Stimulated activated CD8-positive, alpha-beta memory T cell treated with anti-CD3 and anti-CD28 coated beads, Interleukin-7, amount 100 ng/mL, for 48 hours (primary cell): ENCODE measurements around the gene CDC20.
"Not testable (repeated sequence)": the region's sequence is repeated elsewhere in the genome, so short reads cannot be mapped to it uniquely, and the experiment has no call there.

Experiments used
- DNase-seq, 2 donors: peaks; one replicate each; pipeline ENCODE4 v3.0.0-alpha.2; 2020; ENCODE audit warnings: low read depth in 1 of 2; ENCODE audit errors: extremely low read depth in 1 of 2

The CDC20 gene

DNA sequence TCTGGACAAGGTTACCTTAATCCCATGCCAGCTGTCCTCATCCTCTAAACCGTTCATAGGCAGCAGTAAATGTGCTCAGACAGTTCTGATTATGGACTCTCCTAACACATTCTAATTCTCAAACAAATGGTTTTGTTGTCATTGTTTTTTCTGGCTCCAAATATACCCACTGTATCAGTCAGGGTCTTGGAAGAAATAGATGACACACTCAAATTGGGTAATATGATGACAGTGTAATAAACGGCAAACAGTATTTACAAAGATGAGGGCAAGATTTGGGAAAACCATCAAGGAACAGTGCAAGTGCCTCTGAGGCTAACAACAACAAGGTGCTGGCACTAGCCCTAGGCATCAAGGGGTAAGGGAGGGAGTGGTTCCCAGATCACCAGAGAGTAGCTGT lies 4.3 kb upstream of the CDC20 start:
- no peak for DNase-seq

DNA sequence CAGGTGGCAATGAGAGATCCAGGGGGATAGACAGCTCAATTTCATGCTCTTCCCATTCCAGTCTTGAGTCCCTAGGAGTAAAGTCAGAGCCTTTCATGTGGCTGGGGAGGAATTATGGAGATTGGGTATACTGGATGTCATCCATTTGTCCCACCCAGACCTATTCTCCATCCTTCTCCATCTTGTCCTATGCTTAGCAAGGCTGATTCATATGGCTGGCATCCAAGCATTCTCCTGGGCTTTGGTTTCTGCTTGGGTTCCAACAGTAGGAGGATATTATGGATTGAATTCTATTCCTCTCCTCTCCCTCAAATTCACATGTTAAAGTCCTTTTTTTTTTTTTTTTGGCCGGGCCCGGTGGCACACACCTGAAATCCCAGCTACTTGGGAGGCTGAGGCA lies 3.8 kb upstream of the CDC20 start:
- DNase-seq = no peak

DNA sequence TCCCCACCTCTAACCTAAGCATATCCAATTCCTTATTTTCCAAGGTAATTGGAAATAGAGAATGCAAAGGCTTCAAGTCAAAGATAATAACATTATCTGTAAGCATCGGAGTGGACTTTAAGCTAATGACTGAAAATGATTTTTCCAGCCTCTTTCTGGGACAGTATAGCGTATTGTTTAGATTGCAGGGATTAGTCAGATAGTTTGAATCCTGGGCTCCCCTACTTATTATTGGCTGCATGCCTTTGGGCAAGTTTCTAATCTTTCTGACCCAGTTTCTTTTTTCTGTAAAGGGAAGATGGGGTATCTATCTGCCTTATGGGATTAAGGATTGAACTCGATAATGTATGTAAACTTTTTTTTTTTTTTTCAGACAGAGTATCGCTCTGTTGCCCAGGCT lies 1.5 kb upstream of the CDC20 start:
- DNase-seq = no peak

DNA sequence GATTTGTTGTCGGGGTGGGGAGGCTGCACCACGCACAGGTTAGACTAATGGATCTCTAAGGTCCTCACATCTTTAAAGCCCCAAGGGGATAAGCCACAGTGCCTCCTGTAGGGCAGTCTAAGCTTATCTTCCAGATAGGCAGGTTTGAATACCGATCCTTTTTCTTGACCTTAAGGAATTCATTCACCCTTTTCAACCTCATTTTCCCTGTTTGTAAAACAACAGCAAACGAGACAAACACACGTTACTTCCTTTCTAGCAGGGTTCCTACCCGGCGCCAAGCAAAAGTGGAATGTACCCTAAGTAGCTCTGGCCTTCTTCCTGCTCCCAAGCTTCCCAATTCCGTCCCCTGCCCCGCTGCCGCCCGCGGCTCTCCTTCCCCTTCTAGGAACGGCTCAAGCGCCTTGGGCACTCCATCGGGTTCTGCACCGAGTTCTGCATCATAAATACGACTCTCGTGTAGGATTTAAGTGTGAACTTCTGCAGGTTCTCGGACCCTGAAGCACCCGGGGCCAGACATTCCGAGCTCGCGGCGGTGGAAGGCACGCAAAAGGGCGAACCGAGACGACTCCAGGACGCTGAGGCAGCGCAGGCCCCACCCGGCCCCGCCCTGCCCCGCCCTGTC lies 548 bp upstream of the CDC20 start:
- no peak for DNase-seq

DNA sequence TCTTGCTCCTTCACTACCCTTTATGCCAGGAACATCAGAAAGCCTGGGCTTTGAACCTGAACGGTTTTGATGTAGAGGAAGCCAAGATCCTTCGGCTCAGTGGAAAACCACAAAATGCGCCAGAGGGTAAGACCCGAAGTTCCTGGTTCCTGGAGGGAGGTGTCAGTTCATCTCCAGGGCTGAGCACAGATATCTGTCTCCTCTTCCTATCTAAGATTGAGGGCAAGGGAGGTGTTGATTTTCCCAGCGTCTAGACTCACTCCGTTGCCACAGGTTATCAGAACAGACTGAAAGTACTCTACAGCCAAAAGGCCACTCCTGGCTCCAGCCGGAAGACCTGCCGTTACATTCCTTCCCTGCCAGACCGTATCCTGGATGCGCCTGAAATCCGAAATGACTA lies 915 bp downstream of the CDC20 start:
- DNase-seq = no peak

DNA sequence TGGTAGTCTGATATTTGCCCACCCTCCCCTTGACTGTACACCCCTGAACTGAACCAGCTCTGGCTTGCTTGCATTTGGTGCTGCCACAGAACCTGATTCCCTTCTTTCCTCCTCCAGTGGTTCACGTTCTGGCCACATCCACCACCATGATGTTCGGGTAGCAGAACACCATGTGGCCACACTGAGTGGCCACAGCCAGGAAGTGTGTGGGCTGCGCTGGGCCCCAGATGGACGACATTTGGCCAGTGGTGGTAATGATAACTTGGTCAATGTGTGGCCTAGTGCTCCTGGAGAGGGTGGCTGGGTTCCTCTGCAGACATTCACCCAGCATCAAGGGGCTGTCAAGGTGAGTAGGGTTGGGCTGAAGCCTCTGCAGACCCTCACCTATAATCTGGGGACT lies 1.8 kb downstream of the CDC20 start:
- DNase-seq = no peak

DNA sequence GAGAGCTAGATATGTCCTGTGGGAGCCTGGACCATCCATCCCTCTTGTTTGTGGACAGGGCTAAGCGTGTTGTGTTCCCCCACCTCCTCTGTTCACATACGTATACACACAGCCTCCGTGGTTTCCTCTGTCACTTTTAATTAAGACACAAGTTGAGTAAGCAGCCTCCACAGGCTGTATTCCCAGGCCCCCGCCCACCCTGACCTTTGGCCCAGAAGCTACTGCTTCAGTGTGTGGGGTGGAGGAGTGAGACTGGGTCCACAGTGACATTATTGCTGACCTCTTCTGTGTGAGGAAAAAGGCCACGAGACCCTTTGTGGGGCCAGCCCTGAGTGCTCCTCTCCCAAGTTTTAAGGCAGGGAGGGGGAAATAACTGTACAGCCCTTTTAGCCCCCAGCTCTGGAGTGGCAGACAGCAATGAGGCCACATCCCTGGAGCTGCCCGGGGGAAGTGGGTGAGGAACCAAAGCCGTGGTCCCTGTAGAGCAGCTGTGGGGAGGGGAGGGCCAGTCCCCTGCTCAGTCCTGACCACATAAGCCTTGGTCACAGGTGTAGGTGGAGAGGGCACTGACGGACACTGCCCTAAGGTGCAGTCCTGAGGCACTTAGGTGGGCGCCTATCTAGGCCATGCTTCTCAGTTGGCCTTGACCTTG lies 4.6 kb downstream of the CDC20 start:
- DNase-seq = no peak

DNA sequence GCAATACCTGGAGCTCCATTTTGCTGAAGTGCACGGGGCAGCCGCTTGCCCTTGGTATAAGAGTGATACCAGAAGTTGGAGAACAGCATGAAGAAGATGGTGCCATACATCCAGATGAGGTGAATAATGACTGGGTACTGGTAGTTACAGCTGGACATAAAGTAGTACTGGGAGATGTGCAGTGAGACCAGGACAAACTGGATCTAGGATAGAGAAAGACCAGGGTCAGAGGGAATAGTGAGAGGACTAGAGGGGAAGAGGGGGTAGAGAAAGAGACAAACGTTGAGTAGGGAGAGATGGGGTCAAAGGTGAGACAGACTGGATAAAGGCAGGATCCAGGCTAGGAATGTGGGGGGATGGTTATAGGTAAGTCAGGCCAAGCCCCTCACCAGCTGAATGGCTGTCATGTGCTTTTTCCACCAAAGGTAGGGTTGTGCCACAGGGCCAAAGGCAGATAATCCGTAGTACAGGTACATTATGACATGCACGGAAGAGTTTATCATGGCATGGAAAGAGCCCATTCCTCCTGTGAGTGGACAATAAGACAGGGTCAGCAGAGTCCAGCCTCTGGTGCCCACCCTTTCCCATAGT lies 5.2 kb downstream of the CDC20 start:
- DNase-seq = no peak

DNA sequence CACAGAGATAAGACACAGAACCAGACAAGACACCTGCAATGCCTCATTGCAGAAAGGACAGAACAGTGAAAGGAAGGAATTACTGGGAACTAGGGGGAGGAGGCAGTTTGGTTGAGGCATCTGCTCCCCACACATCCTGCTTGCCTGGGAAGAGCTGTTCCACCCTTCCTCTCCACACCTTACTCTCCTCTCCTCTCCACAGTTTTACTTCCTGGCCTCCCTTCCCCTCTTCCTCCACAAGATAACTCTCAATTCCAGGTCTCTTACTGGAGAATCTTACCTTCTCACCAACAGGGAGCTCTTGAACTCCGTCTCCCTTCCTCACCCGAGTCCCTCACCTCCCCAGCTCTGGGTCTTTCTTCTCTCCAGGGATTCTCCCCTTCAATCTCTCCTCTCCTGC lies 6.9 kb downstream of the CDC20 start:
- no peak for DNase-seq

DNA sequence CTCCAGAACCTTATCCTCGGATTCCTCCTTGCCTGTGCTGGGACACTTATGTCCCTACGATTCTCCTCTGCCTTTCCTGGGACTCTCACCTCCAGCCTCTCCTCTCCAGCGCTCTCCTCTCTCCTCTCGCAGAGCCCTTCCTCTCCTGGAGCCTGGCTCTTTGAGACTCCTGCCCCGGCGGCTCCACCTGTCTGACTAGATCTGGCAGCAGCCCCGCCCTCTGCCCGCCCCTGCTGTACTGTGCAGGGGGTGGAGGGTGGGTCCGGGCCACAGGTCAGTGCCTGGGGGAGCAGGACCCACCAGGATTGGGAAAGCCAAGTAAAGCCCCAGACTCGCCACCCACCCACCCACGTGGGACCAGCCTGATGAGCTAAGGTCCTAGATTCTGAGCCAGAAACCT lies 7.4 kb downstream of the CDC20 start:
- DNase-seq = no peak

DNA sequence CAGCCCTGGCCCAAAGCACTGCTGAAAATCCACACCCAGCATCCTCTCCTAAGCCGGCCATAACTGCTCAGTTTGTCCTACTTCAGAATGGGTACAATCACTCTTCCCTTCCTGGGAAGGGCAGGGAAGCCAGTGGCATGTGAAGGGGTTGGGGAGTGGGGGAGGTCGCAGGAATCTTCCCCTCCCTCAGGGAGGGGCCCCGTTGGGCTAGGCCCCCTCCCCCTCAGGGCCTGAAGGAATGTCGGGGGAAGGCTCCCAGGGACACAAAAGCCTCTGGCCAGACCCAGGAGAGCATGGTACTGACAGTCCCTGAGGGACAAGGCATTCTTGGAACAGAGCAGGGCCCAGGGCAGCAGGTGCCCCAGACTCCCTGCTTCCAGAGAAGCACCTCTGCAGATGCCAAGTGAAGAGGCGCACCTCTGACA lies 7.8 kb downstream of the CDC20 start:
- no peak for DNase-seq

DNA sequence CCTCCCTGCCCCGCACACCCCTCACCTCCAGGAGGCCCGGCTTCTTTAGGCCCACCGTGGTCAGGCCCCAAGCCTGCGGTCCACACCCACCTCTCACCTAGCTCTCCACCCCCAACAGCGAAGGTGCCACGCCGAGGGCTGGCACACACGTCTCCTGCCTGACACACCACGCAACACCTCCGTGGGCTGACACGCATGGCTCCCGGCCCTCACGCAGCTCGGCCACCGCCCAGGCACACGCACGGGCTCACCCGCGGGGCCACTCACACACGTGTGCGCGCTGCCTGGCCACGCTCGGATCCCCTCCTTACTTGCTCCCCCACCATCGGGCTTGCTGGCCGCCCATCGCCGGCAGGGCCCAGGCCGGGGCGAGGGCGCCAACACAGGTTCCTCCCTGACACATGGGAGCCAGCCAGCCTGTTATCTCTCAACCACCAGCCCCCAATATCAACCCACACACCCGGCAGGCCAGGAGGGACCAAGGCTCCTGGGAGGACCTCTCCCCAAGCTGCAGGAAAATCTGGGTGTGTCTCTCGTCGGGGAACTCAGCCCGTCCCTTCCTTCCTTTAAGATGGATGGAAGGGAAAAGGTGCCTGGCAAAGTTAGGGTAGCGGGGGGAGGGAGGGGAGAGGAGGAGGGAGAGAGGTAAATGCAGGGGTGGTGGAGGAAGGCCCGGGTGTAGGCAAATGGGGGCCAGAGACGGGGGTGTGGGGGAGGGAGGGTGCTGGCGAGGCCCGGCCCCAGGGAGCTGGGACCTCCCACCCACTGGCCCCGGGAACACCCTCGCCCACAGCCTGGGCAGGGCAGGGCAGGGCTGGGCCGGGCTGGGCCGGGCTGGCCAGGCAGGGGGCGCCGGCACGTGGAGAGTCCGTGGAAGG lies 8.5 kb downstream of the CDC20 start:
- peak in 1 of 2 donors; percentile 44 for DNase-seq

DNA sequence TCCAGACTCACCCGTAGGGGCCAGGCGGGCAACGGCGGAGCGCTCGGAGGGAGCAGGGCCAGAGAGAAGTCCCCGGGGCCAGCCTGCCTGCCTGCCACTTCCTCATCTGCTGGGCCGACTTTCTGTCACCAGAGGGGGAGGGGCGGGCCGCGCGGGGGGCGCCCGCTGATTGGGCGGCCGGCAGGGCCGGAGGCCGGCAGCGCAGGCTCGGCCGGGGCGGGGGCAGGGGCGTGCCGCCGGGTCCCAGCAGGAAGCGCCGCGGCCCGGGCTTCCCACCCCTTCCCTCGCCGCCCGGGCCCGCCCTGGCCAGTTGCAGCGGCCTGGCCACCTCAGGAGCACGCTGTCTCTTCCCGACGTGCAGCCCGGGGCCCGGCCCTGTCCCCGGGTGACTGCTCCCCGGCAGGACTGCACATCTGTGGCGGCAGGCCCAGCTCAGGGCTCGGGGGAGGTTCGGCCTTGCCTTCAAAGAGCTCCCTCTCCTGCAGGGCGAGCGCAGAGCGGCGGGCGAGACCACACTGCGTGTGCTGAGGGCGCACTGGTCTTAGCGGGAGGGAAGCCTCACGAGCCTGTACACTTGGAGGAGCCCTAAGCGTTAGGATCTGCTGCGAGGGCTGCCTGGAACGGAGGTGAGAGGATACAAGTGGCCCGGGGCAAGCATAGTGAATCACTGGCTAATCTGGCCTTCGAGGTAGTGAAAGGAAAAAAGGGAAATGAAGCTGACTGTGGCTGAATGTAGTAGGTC lies 9.3 kb downstream of the CDC20 start, which contains the start of gene ELOVL1:
Gene ELOVL1 (minus strand): TSS at position 108 of the 742 bp plus-strand sequence. CDS start 2,402 bp downstream, outside the sequence.
- peak; percentile 79 to 87 for DNase-seq

DNA sequence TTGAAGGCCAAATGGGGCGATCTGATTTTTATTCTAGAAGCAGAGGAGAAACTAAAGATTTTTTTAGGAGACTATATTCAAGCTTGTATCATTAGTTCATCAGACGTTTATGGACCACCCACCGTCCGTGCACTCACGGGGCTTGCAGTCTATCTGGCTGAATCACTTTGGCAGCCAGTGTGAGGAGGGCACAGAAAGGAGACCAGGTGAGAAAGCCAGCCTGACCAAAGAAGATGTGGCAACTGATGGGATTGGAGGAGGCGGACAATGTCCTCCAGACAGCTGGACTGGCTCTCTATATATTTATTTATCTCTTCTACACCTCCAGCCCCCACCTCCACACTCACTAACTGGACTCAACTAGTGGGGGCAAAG lies 9.9 kb downstream of the CDC20 start:
- DNase-seq = no peak

DNA sequence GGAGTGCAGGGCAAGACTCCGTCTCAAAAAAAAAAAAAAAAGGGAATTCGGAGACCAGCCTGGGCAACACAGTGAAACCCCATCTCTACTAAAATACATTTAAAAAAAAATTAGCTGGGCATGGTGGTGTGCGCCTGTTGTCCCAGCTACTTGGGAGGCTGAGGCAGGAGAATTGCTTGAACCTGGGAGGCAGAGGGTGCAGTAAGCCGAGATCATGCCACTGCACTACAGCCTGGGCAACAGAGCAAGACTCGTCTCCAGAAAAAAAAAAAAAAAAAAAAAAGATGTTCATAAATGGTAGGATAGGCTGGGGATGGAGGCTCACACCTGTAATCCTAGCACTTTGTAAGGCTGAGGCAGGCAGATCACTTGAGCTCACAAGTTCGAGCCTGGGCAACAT lies 11.0 kb downstream of the CDC20 start:
- DNase-seq = not testable (repeated sequence)

DNA sequence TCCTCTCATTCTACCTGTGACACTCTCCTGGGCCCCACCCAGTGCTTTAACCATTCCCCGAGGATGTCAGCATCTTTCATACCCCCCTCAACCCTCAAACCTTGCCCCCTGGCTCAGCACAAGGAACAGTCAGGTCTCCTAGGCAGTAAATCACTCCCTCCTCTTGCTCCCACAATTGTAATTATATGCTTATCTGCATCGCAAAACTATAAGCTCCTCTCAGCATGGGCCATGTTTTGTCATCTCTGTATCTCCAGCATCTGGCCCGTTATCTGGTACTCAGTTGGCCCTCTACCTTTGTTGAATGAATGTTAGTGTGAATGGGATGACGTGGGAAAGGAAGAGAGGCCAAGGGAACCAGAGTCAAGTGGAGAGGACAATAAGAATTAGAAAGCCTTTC lies 11.8 kb downstream of the CDC20 start:
- DNase-seq = no peak

DNA sequence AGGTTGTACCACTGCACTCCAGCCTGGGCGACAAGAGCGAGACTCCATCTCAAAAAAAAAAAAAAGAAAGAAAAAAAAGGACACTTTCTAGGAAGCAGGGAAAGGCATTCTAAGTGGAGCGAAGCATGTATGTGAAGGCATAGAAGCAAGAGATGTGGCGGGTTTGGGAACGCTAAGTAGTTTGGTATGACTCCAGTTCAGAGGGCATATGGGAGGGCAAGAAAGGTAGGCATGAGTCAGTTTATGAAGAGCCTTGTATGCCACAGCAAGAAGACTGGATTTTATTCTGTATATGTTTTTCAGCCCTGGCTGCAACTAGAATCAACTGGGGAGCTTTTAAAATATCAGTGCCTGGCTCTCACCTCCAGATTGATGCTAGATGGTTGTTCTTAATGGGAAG lies 13.4 kb downstream of the CDC20 start:
- DNase-seq = no peak

DNA sequence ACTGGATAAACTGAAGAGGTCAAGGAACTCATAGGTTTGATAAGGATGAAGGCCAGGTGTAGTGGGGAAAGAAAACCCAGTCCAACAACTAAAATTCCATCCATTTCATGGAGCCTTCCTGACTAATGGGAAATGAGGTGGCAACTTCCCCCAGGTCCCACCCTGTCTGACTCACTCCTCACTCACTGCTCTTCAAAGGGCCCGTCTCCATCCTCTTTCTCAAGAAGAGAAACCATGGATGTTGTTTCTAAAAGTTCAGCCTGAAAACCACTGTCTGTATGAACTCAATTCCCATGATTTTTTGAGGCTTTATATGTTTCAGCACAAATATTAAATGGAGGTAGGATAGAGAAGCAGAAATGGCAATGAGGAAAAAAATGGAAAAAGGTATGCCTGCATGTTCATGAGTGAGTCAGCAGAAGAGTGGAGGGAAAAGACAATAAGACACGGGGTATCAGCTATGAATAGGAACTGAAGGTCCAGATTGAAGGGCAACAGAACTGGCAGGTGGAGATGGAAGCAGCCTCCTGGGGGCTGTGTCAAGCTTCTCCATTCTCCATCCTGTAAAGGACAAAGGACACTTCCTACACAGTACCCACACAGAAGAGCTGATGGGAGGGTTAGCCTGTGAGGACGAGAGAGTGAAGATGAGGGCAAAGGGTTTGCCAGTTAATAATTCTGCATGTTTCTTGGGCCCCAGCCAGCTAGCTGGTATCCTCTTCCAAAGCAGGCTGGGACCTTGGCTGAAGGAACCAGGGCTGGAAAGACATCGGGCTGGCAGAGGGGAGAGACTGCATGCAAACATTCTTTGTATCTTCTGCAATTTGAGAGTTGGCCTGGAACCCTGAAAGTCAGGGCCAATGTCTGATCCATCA lies 14.5 kb downstream of the CDC20 start:
- DNase-seq = no peak

DNA sequence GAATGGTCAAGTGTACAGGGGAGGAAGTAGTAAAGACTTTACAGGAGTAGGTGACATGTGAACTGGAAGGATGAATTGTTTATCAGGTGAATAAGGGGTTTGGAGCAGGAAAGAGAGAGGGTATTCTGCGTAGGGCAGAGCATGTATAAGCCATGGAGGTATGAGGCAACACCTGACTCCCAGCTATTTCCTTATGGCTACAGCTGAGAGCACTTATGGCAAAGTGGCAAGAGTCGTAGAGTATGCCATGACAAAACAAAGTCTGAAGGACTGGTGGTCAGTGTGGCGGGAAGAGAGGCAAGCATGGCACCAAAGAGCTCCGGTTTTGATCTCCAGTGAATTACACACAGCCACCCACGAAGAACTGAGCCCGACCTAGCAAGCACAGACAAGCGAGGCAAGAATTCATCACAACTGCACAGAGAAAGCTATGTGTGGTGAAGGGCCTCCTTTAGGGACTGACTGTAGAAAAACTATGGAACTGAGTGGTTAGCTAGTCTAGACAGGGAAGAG lies 18.0 kb downstream of the CDC20 start:
- DNase-seq = no peak

DNA sequence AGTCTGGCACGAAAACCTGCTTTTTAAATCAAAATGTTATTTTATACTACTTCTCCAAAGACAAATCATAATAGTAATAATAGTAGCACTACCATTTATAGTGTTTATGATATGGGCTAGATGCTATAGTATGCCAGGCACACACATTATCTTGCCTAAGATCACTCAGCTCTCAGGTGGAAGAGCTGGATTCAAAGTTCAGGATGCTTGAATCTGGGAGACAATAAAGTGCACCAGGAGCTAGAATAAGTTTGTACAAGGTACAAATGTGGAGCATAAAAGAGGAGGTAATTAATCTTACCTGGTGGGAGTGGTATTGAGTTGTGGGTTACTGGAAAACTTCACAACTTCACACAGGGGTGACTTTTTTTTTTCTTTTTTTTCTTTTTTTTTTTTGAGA lies 19.1 kb downstream of the CDC20 start:
- no peak for DNase-seq
